Endodermal cell (in vitro differentiated cells): ENCODE measurements around the gene SDK1. TPM values are rescaled to one million over a fixed set of nuclear protein-coding genes. Genes with fewer than 3 reads are reported as not detected.

Experiments used
- DNase-seq: peaks from one replicate; pipeline ENCODE4 v3.0.0-alpha.2; 2017
- H3K27ac ChIP-seq: 2 replicates; pipeline ENCODE4 v1.5.1; 2013; ENCODE audit warnings: mild to moderate bottlenecking, low read depth, low read length, moderate library complexity
- H3K27me3 ChIP-seq: 2 replicates; pipeline ENCODE4 v1.6.1; 2013; ENCODE audit warnings: mild to moderate bottlenecking, low read length, moderate library complexity; ENCODE audit not compliant: insufficient read depth, control insufficient read depth, poor library complexity, severe bottlenecking
- H3K36me3 ChIP-seq: 2 replicates; pipeline ENCODE4 v1.7.0; 2013; ENCODE audit warnings: mild to moderate bottlenecking, low read length, moderate library complexity; ENCODE audit not compliant: control insufficient read depth, insufficient read depth
- H3K4me1 ChIP-seq: one replicate; pipeline ENCODE4 v1.7.0; 2013; ENCODE audit warnings: low read length; ENCODE audit not compliant: control insufficient read depth, insufficient read depth
- H3K4me3 ChIP-seq: 2 replicates; pipeline ENCODE4 v1.5.1; 2013; ENCODE audit warnings: mild to moderate bottlenecking, low read length, moderate library complexity
- H3K9ac ChIP-seq: 2 replicates; pipeline ENCODE4 v1.6.1; 2013; ENCODE audit warnings: mild to moderate bottlenecking, low read length, moderate library complexity; ENCODE audit not compliant: poor library complexity, severe bottlenecking; ENCODE audit errors: extremely low read depth
- H3K9me3 ChIP-seq: 2 replicates; pipeline ENCODE4 v1.6.1; 2013; ENCODE audit warnings: mild to moderate bottlenecking, low read length, moderate library complexity; ENCODE audit not compliant: control insufficient read depth
- H3K27ac Mint-ChIP-seq: 2 replicates; pipeline ENCODE4 v1.8.0; 2020; ENCODE audit warnings: mixed read lengths
- H3K27me3 Mint-ChIP-seq: 2 replicates; pipeline ENCODE4 v1.8.0; 2021; ENCODE audit warnings: mild to moderate bottlenecking, mixed read lengths; ENCODE audit not compliant: insufficient read depth
- H3K36me3 Mint-ChIP-seq: 2 replicates; pipeline ENCODE4 v1.8.0; 2020; ENCODE audit warnings: low read depth, mixed read lengths
- H3K4me1 Mint-ChIP-seq: 2 replicates; pipeline ENCODE4 v1.8.0; 2020; ENCODE audit warnings: mixed read lengths
- H3K4me3 Mint-ChIP-seq: 2 replicates; pipeline ENCODE4 v1.8.0; 2020; ENCODE audit warnings: mild to moderate bottlenecking, moderate library complexity, mixed read lengths
- H3K9me3 Mint-ChIP-seq: 2 replicates; pipeline ENCODE4 v1.8.0; 2020; ENCODE audit warnings: mild to moderate bottlenecking, mixed read lengths
- CTCF ChIP-seq: fragments of 200-600 bp; sonication (generic); conservative IDR thresholded peaks from 2 replicates; pipeline ENCODE4 v1.5.0; 2021; ENCODE audit warnings: antibody characterized with exemption, mild to moderate bottlenecking
- WGBS, 2 experiments: methylation state at CpG; one replicate each; pipeline versions ENCODE4 v1.1.5 to v1.1.7; 2013; ENCODE audit warnings: missing lambda C conversion rate in 2 of 2, mixed read lengths in 1 of 2; ENCODE audit not compliant: insufficient coverage in 1 of 2, insufficient read length in 1 of 2; 5-methylcytosine and 5-hydroxymethylcytosine counted together
- total RNA-seq, 2 donors: library from RNA; stranded (reverse); fragmentation: NEBNext Ultra II Directional in 1 of 2; extraction: Animal tissue kit (Norgen Biotek cat#: 25700) in 1 of 2; gene quantifications; 2 replicates in 1 of 2; 3 replicates in 1 of 2; pipeline ENCODE4 v1.2.1, GENCODE V29; 2021

Gene SDK1
- total RNA-seq, 2 donors from 2014 or later, result 22.7 to 23.1 TPM

- Histone ChIP-seq H3K27me3 (no peaks in the 10 kb centered on the region), H3K4me1 (no peaks in the 10 kb centered on the region), H3K27ac (no peak overlapping the region), H3K36me3 (no peaks in the 10 kb centered on the region), H3K4me3 (no peak overlapping the region), H3K9me3 (no peaks in the 10 kb centered on the region), H3K9ac (no peak overlapping the region)
- H3K4me1 Mint-ChIP-seq, result no peaks in the 10 kb centered on the region
- no peak for DNase-seq
- peaks cover 17% of the 10 kb centered on the region for H3K36me3 Mint-ChIP-seq
- TF ChIP-seq CTCF, result no peak
- 84 to 94% methylated on average over 3 to 5 of the region's 5 CpGs for WGBS, 2 experiments
- H3K27ac Mint-ChIP-seq, result no peak overlapping the region
- H3K27me3 Mint-ChIP-seq, result no peaks in the 10 kb centered on the region
- H3K9me3 Mint-ChIP-seq, result peaks cover 3% of the 10 kb centered on the region
- H3K4me3 Mint-ChIP-seq, result no peak overlapping the region
Measured at GRCh38 chr7:3950249-3950648, 649.2 kb downstream of the SDK1 start.

- no peaks in the 10 kb centered on the region for H3K9me3 ChIP-seq
- Mint-ChIP-seq H3K9me3 (no peaks in the 10 kb centered on the region), H3K4me3 (no peak overlapping the region), H3K27ac (no peak overlapping the region), H3K4me1 (no peaks in the 10 kb centered on the region), H3K27me3 (no peaks in the 10 kb centered on the region), H3K36me3 (peaks cover 17% of the 10 kb centered on the region)
- no peak for TF ChIP-seq CTCF
- 96 to 98% methylated on average over 32 to 33 of the region's 33 CpGs for WGBS, 2 experiments
- H3K4me1 ChIP-seq, result no peaks in the 10 kb centered on the region
- no peaks in the 10 kb centered on the region for H3K36me3 ChIP-seq
- H3K4me3 ChIP-seq, result no peak overlapping the region
- no peak for DNase-seq
- H3K27me3 ChIP-seq, result no peaks in the 10 kb centered on the region
- H3K9ac ChIP-seq, result no peak overlapping the region
- no peak overlapping the region for H3K27ac ChIP-seq
Measured at GRCh38 chr7:3951316-3952055, 650.4 kb downstream of the SDK1 start.

DNA sequence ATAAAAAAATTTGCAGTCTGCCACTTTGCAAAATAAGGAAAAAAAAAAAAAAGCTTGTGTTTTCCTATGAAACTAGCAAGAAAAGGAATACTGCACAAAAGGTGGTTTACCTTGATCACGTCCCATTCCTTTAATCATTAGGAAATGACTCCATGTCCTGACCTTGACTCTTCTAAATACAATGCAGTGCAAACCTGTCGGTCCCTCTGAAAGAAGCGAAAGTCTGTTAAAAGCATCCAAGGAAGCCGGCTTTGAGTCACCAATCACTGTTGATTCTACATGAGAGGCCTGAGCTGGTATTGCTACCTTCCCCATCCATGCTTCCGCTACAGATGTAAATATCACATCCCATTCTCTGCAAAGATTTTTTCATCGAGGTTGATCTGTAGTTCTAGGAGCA lies 652.1 kb downstream of the SDK1 start:
- Histone ChIP-seq H3K27me3 (no peaks in the 10 kb centered on the region), H3K9ac (no peak overlapping the region), H3K27ac (no peak overlapping the region), H3K4me3 (no peak overlapping the region), H3K4me1 (no peaks in the 10 kb centered on the region), H3K36me3 (no peaks in the 10 kb centered on the region), H3K9me3 (no peaks in the 10 kb centered on the region)
- Mint-ChIP-seq H3K4me3 (no peak overlapping the region), H3K4me1 (no peaks in the 10 kb centered on the region), H3K27ac (no peak overlapping the region), H3K36me3 (peaks cover 17% of the 10 kb centered on the region), H3K9me3 (no peaks in the 10 kb centered on the region), H3K27me3 (no peaks in the 10 kb centered on the region)
- no peak for DNase-seq
- no peak for TF ChIP-seq CTCF
- WGBS, 2 experiments, result 85 to 89% methylated on average over 4 to 6 of the region's 6 CpGs
